Motor neuron (in vitro differentiated cells): ENCODE results near the gene CDH4. TPM values are rescaled to one million over a fixed set of nuclear protein-coding genes. Genes with fewer than 3 reads are reported as not detected.

Source experiments
- ATAC-seq, 8 experiments: fragments of 200-7000 bp; cut with Tn5 transposase; replicated peaks in 6 of 8; 2 replicates each; pipeline ENCODE4 v1.8.0; 2021; ENCODE audit warnings: mild to moderate bottlenecking in 8 of 8, moderate library complexity in 8 of 8
- H3K27ac ChIP-seq, 2 donors: fragments of 250-450 bp; sonication (Bioruptor Pico); 2 replicates each; pipeline ENCODE4 v1.9.0; 2021; ENCODE audit warnings: antibody characterized with exemption in 2 of 2, mild to moderate bottlenecking in 2 of 2, moderate library complexity in 1 of 2
- H3K4me1 ChIP-seq, 2 donors: fragments of 250-450 bp; sonication (Bioruptor Pico); replicated peaks in 1 of 2; 2 replicates each; pipeline ENCODE4 v1.6.1; 2021; ENCODE audit warnings: antibody characterized with exemption in 2 of 2, mild to moderate bottlenecking in 2 of 2, moderate library complexity in 1 of 2
- H3K4me3 ChIP-seq, 5 donors: fragments of 250-450 bp; sonication (Bioruptor Pico); 2 replicates each; pipeline ENCODE4 v1.9.0; 2021; ENCODE audit warnings: antibody characterized with exemption in 5 of 5, mild to moderate bottlenecking in 5 of 5, moderate library complexity in 4 of 5
- WGBS, 10 experiments: fragments of 450-650 bp; shearing (Covaris generic); methylation state at CpG; one replicate each; pipeline ENCODE4 v1.0.0; 2022; 5-methylcytosine and 5-hydroxymethylcytosine counted together
- in situ Hi-C, 9 experiments: fragments of 400-800 bp; cut with MboI; loops; one replicate each; pipeline ENCODE4 v1.15.0; 2021; ENCODE audit warnings: low sequenced_read_pairs in 9 of 9, low pct_unique_long_range_greater_than_20kb in 2 of 9; ENCODE audit not compliant: unreplicated experiment in 9 of 9
- total RNA-seq, 8 experiments: library from RNA; unstranded; fragments of 300-600 nt; gene quantifications; 2 replicates each; pipeline versions ENCODE4 v1.2.3 to v1.2.4, GENCODE V29; 2022

Gene CDH4
- total RNA-seq, 8 experiments from 2014 or later, result 2.4 to 41.6 (median 12.9) TPM

DNA sequence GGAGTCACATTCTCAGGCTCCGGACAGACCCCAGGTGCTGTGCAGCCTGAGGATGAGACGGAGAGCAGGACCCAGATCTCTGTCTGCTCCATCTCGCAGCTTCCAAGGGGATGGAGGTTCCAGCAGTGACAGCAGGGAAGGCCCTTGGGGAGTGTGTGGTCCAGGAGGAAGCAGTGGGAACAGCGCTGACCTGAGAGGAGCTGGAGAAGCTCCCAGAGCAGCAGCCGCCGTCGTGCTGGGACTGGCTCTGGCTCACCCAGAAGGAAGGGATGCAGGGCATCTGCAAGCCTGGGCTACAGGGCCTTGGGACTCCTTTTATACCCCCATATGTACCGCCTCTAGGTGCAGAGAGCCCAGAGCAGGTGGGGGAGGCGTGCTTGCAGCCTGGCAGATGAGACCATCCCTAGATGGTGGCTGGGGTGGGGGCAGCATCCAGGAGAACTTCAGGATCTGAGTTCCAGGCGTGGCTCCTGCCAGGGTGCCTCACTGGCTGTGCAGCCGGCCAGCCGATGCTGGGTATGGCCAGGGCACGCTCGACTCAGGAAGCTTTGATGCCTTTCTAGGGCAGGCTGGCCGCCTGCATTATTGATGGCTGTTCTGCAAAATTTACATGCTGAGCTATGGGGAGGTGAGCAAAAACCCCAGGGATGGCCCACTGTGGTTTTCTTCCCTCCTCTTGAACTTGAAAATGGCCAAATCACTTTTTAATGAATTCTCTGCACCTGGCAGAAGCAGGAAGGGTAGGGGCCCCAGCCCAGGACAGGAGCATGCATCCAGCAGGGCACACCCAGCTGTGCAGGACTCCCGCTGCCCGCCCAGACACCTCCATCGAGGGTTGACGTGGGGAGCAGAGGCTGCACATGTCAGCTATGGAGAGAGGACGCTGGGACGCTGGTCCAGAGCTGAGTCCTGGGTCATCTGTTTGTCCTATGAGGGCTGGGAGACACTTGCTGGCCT, 634.0 kb downstream of the CDH4 start:
- ATAC-seq, result no peak
- H3K4me1 ChIP-seq, result peaks cover 13 to 18% of the 10 kb centered on the region in 2 donors
- 20 to 100% (median 67%) methylated on average over 1 to 9 of the region's 21 CpGs; no CpG with 5 or more reads in 1 of the 10 experiments for WGBS, 10 experiments
- peak overlapping the region in 1 of 2 donors; percentile 41 for H3K27ac ChIP-seq
- no peak overlapping the region for H3K4me3 ChIP-seq
- in situ Hi-C loops, result loop anchor here in 4 of 9 experiments (25.0 kb wide), 3 partner anchors 1024 to 1824 kb away; no protein-coding TSS in a partner anchor

DNA sequence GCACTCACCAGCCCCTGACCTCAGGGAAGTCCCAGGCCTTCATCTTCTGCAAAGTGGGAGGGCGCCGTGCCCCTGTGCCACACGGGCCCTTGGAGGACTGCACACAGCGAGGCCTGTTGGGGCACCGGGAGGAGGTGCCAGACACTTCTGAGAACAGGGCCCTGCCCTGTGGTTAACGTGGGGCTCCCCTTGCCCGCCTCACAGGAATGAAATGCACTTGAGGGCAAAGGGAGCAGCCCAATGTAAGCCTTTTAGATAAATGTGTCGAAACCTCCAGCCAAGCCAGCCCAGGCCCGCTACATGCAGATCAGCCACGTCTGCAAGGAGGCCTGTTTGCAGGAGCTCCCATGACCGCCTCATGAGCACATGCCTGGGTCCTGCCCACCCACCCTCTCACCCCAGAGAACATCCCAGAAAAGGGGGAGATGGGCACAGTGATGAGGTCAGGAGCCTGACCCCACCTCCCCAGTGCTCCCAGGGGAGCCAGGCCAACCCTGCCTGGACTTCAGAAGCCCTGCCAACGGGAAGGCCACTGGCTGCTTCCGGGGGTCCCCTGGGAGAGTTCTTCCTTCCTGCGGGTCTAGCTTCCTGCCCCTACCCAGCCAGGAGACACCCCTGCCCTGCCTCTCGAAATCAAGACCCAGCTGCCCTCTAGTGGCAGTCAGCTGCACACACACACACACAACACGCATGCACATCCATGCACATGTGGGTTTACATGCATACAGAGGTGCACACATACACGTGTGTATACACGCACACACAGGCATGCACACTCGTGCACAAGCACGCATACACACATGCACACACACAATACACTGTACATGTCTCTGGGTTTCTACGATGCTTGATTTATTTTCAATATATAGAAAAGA, 634.9 kb downstream of the CDH4 start:
- peak; percentile 85 to 93 (median 86) for ATAC-seq
- 0 to 45% (median 28%) methylated on average over 1 to 15 of the region's 21 CpGs; no CpG with 5 or more reads in 2 of the 10 experiments for WGBS, 10 experiments
- H3K4me1 ChIP-seq, result peaks cover 13 to 18% of the 10 kb centered on the region in 2 donors
- H3K27ac ChIP-seq, result no peak overlapping the region
- no peak overlapping the region for H3K4me3 ChIP-seq
- in situ Hi-C loops, result loop anchor here in 4 of 9 experiments (25.0 kb wide), 3 partner anchors 1025 to 1825 kb away; no protein-coding TSS in a partner anchor

DNA sequence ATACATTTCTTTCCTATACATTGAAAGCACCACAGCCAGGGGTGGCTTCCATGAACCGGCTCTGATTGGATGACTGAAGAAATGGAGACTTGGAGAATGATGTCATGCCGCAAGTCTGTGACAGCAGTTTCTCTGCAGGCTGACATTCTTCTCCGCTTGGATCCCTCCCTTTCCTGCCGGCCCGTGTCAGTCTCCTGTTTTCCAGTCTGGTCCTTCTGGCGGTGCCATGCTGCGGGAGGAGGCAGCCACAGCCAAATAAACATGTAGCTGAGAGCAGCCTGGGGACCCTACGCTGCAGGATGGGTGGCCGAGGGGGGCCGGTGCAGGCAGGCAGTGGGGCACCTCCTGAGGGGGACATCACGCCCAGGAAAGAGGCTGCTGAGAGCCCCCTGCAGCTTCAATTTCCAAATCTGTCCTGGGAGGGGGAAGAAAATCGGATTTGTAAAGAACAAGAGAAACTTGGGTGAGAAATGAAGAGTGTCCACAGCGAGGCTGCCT, 635.6 kb downstream of the CDH4 start:
- peaks cover 13 to 18% of the 10 kb centered on the region in 2 donors for H3K4me1 ChIP-seq
- H3K27ac ChIP-seq, result no peak overlapping the region
- in situ Hi-C loops, result loop anchor here in 4 of 9 experiments (25.0 kb wide), 3 partner anchors 1025 to 1825 kb away; no protein-coding TSS in a partner anchor
- 0 to 63% (median 50%) methylated on average over 1 to 6 of the region's 13 CpGs; no CpG with 5 or more reads in 3 of the 10 experiments for WGBS, 10 experiments
- ATAC-seq, result peak in 5 of 8 experiments; percentile 25 to 61 (median 46)
- H3K4me3 ChIP-seq, result no peak overlapping the region

DNA sequence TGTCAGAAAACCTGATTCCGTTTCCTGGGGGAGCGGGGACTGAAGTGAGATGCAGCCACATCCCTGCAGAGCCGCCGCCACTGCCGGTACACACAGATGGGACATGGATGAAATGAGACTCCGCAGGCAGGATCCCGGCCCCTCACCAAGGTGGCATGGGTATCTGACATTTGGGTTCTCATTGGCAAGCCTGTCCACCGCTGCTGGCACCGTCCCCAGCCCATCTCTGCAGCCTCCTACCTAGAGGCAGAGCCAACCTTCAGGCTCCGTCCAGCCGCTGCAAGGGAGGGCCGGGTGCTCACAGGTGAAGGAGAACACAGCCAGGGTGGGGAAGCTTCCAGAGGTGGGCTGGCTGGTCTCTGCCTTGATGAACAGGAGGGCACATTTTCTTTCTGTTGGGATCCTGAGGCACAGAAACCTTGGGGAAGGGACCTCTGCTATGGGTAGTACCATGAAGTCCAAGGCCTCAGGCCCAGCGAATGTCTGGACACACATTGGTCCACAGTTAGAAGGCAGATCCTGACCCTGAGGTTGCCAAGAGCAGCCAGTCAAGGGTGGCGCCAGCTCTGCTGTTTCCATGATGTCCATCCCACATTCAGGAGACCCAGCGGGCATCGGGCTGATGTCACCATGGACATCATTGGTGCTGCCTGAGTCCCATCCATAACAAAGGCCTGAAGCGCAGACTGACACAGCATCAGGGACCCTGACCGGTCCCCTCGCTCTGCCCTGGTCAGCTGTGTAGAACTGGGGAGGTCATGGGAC, 636.2 kb downstream of the CDH4 start:
- ATAC-seq, result no peak
- 35 to 100% (median 100%) methylated on average over 2 to 5 of the region's 19 CpGs; no CpG with 5 or more reads in 3 of the 10 experiments for WGBS, 10 experiments
- Histone ChIP-seq H3K4me1 (peaks cover 13 to 18% of the 10 kb centered on the region in 2 donors), H3K27ac (no peak overlapping the region), H3K4me3 (no peak overlapping the region)
- in situ Hi-C loops, result loop anchor here in 4 of 9 experiments (25.0 kb wide), 3 partner anchors 1026 to 1826 kb away; no protein-coding TSS in a partner anchor

DNA sequence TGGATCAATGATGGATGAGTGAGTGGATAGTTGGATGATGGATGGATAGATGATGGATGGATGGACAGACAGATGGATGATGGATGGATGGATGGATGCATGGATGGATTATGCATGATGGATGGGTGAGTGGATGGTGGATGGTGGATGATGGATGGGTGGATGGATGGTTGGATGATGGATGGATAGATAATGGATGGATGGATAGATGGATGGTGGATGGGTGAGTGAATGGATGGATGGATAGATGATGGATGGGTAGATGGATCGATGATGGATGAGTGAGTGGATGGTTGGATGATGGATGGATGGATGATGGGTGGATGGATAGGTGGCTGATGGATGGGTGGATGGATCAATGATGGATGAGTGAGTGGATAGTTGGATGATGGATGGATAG, 637.6 kb downstream of the CDH4 start:
- Histone ChIP-seq H3K4me3 (no peak overlapping the region), H3K4me1 (peaks cover 6 to 10% of the 10 kb centered on the region in 2 donors), H3K27ac (no peak overlapping the region)
- 11 to 100% (median 86%) methylated on average over 1 of the region's 1 CpG; no CpG with 5 or more reads in 1 of the 10 experiments for WGBS, 10 experiments
- in situ Hi-C loops, result loop anchor here in 4 of 9 experiments (25.0 kb wide), 3 partner anchors 1027 to 1827 kb away; no protein-coding TSS in a partner anchor
- no peak for ATAC-seq

DNA sequence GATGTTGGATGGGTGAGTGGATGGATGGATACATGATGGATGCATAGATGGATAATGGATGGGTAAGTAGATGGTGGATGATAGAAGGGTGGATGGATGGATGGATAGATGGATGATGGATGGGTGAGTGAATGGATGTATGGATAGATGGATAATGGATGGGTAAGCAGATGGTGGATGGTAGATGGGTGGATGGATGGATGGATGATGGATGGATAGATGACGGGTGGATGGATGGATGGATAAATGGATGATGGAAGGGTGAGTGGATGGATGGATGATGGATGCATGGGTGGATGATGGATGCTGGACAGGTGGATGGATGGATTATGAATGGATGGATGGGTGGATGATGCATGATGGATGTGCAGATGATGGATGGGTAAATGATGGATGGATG, 638.1 kb downstream of the CDH4 start:
- in situ Hi-C loops, result loop anchor here in 4 of 9 experiments (25.0 kb wide), 3 partner anchors 1028 to 1828 kb away; no protein-coding TSS in a partner anchor
- Histone ChIP-seq H3K4me3 (no peak overlapping the region), H3K27ac (no peak overlapping the region), H3K4me1 (peaks cover 6 to 10% of the 10 kb centered on the region in 2 donors)
- ATAC-seq, result no peak
- 0 to 4% (median 0%) methylated on average over 1 of the region's 1 CpG; no CpG with 5 or more reads in 2 of the 10 experiments for WGBS, 10 experiments

DNA sequence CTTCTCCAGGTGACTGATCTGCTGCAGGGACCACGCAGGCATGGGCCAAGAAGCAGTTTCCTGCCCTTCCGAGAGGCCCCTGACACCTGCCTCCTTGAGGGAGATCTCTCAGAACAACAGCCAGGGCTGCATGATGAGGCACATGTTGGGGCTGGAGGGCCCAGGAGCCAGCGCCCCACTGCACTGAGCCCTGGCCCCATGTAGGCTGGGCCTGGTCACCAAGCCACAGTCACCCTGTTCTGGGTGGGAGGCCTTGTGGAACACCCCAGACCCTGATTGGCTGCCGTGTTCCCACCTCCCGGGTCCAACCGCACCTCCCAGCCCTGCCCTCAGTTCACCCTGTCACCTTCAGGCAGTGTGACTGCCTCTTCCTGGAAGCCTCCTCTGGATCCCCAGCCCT, 639.4 kb downstream of the CDH4 start:
- Histone ChIP-seq H3K27ac (no peak overlapping the region), H3K4me3 (no peak overlapping the region), H3K4me1 (peaks cover 8 to 16% of the 10 kb centered on the region in 2 donors)
- in situ Hi-C loops, result loop anchor here in 4 of 9 experiments (25.0 kb wide), 3 partner anchors 1029 to 1829 kb away; no protein-coding TSS in a partner anchor
- 20 to 100% methylated on average over 1 of the region's 6 CpGs; no CpG with 5 or more reads in 8 of the 10 experiments for WGBS, 10 experiments
- ATAC-seq, result no peak

DNA sequence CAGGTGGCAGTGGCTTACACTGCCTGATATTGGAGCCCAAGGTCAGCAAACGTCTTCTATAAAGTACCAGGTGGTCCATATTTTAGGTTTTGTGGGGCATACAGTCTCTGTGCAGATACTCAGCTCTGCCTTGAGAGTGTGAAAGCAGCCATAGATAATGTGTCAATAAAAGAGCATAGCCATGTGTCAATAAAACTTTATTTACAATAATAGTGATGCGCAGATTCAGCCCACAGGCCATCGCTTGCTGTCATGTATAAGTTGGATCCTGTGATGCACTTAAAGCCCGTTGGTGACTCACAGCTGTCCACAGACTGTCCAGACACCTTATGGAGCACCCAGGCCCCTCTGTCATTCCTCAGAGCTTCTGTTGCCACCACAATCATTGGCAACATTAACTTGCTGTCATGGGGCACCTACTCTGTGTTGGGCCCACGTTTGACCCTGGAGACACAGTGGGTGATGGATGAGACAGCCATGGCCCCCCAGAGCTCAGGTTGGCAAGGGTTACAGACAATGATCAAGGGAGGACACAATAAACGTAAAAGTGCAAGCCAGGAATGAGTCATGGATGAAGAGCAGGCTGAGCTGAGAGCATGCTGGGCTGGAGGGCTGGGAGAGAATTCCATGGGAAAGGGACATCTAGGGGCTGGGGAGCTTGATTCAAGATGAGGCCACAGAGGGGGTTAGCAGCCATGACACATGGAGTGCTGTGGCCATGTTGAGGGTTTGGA, 640.0 kb downstream of the CDH4 start:
- Histone ChIP-seq H3K27ac (no peak overlapping the region), H3K4me1 (peaks cover 5 to 14% of the 10 kb centered on the region in 2 donors), H3K4me3 (no peak overlapping the region)
- 0 to 100% (median 60%) methylated on average over 1 to 5 of the region's 6 CpGs; no CpG with 5 or more reads in 2 of the 10 experiments for WGBS, 10 experiments
- ATAC-seq, result no peak
- in situ Hi-C loops, result loop anchor here in 4 of 9 experiments (25.0 kb wide), 3 partner anchors 1030 to 1830 kb away; no protein-coding TSS in a partner anchor

DNA sequence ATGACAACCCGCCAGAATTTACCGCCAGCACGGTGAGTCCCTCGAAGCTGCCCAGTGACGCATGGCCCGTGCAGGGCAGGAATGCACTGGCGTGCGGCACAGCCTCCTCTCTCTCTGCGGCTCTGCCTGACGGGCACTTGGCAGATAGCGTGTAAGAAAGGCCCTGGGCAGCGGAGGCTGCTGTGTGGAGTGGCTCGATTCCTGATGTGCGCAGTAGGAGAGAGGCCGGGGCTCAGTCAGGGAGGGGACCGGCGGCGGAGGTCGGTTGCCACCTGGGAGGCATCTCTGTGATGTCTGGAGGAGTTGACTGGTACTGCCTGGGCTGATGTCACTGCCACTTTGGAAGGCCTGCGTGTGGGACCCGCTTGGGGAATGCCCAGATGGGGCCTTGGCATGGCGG, 643.0 kb downstream of the CDH4 start:
- Histone ChIP-seq H3K4me1 (peaks cover 4 to 7% of the 10 kb centered on the region in 2 donors), H3K4me3 (no peak overlapping the region), H3K27ac (no peak overlapping the region)
- WGBS, 10 experiments, result 81 to 100% (median 94%) methylated on average over 3 to 7 of the region's 22 CpGs; no CpG with 5 or more reads in 4 of the 10 experiments
- ATAC-seq, result no peak
- in situ Hi-C loops, result loop anchor here in 4 of 9 experiments (25.0 kb wide), 3 partner anchors 1033 to 1833 kb away; no protein-coding TSS in a partner anchor

DNA sequence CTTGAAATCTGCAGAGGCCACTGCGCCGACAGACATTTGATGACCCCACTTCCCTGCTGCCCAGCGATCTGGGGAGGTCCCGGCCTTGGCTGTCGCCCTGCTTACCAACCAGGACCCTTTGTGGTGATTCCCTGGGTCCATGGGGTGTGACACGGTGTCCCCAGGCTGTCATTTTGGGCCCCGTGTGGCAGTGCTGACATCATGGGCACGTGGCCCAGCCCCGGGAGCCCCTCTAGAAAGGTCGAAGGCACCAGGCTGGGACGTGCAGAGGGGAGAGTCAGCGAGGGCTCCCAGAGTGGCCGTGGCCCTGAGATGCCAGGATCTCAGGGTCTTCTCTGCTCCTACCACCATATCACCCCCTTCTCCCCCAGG, 643.6 kb downstream of the CDH4 start:
- ATAC-seq, result no peak
- in situ Hi-C loops, result loop anchor here in 4 of 9 experiments (25.0 kb wide), 3 partner anchors 1033 to 1833 kb away; no protein-coding TSS in a partner anchor
- WGBS, 10 experiments, result 17 to 100% methylated on average over 1 to 3 of the region's 13 CpGs; no CpG with 5 or more reads in 8 of the 10 experiments
- Histone ChIP-seq H3K4me1 (peaks cover 11% of the 10 kb centered on the region in 2 donors), H3K4me3 (no peak overlapping the region), H3K27ac (no peak overlapping the region)
